Myometrial cell (primary cell): Measurements from ENCODE around the gene LANCL3. TPM values are rescaled to one million over a fixed set of nuclear protein-coding genes. Genes with fewer than 3 reads are reported as not detected.

Experiments used
- total RNA-seq: library from RNA; depleted of rRNA; stranded (reverse); fragments of >200 nt; gene quantifications from 2 replicates; pipeline ENCODE4 v1.2.3, GENCODE V29; 2015

The LANCL3 gene
- not detected in 2 replicates for total RNA-seq

GRCh38 chrX:37571426-37572107 is at the start of gene LANCL3:
Gene LANCL3, plus strand, starts transcription at chrX:37571661. Its CDS starts 210 bp downstream, at chrX:37571871.

DNA sequence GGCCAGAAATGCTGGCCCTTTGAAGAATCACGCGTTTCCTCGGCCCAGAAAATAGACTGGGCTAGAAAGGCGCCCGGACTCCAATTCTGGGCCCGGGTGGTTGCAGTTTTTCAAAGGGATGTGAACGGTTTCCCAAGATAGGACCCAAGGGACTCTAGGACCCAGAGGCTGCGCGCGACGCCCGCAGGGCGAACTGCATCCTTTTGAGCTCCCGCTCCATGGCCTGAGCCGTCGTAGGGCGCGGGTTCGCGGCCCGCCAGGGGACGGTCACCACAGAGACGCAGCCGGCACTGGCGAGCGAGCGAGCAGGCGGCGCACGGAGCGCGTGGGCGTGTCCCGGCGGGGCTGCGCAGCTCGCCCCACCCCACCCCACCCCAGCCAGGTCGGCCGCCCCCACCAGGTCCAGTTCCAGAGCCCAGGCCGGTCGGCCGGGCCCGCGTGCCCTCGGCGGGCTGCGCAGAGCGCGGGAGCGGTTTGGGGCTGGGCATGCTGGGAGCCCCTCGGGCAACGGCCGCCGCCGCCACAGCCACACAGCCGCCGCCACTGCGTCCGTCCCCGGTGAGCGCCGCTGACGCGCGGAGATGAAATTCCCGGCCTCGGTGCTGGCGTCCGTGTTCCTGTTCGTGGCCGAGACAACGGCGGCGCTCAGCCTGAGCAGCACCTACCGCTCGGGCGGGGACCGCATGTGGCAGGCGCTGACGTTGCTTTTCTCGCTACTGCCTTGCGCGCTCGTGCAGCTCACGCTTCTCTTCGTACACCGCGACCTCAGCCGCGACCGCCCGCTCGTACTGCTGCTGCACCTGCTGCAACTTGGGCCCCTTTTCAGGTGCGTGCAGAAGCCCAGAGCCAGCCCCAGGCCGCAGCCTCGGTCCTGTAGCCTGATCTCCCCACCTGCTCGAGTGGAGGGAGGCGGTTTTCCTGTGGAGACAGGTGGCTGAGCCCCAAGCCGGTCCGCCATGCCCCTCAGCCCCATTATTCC is 114.2 kb downstream of the LANCL3 start, which contains the start of gene XK:
TSS of gene XK (plus strand) at position 411 of the 979 bp plus-strand sequence. CDS start at position 582, 171 bp downstream.

Other genes with a start within 250 kb of the LANCL3 start
- 10.7 and 11.3 TPM in 2 replicates for gene PRRG1, start 222.3 kb upstream of the LANCL3 start, total RNA-seq
- gene XK, start 114.1 kb downstream of the LANCL3 start, total RNA-seq, result under 0.01 TPM in 2 replicates
- gene CYBB, start 208.4 kb downstream of the LANCL3 start, total RNA-seq, result not detected in 2 replicates